ENCODE results near the gene CXCL11. TPM values are rescaled to one million over a fixed set of nuclear protein-coding genes. Genes with fewer than 3 reads are reported as not detected.

CXCL11 gene
- total RNA-seq, 1 experiment from 2014 or later: not detected

- Histone ChIP-seq H3K9me3 (no peaks in the 10 kb centered on the region), H3K36me3 (ENCODE audit: control insufficient read depth, insufficient read depth, low read length) (no peaks in the 10 kb centered on the region), H3K27me3 (replicated peaks; ENCODE audit: control insufficient read depth, insufficient read depth, low read length) (no peaks in the 10 kb centered on the region), H3K4me1 (peaks cover 11% of the 10 kb centered on the region), H3K4me3 (ENCODE audit: low read depth, low read length) (no peak overlapping the region)
- H3K36me3 Mint-ChIP-seq (ENCODE audit: insufficient read depth, unreplicated experiment): no peaks in the 10 kb centered on the region
- DNase-seq: no peak
- H3K4me3 Mint-ChIP-seq (ENCODE audit: unreplicated experiment): no peak overlapping the region
- TF ChIP-seq CTCF (IDR thresholded peaks at IDR 0.05; ENCODE audit: insufficient read depth in 1 of 2, low read depth in 1 of 2, low read length in 1 of 2, severe bottlenecking in 1 of 2, unreplicated experiment in 1 of 2): no peak
- peaks cover 15% of the 10 kb centered on the region for H3K4me1 Mint-ChIP-seq (ENCODE audit: low read depth, unreplicated experiment)
- ChIA-PET CTCF (no interaction called here), POLR2A (no interaction called here)
- H3K27ac Mint-ChIP-seq (ENCODE audit: unreplicated experiment): no peak overlapping the region
- no TSS peak for BruUV-seq (replicated peaks)
- peaks cover 9% of the 10 kb centered on the region for H3K9me3 Mint-ChIP-seq (ENCODE audit: unreplicated experiment)
- H3K27me3 Mint-ChIP-seq (ENCODE audit: insufficient read depth, unreplicated experiment): no peaks in the 10 kb centered on the region
- intact Hi-C loops (cut with micrococcal nuclease; ENCODE audit: unreplicated experiment): no loop called here
These were observed 37.9 kb downstream of the CXCL11 start for GRCh38 chr4:75997946-75998345.

GRCh38 chr4:75997081-75997480 is 38.8 kb downstream of the CXCL11 start:
- ChIA-PET POLR2A (no interaction called here), CTCF (interaction anchor here (1.7 to 2.4 kb wide), 2 partner anchors 65 to 90 kb away, joined by 5 to 23 read pairs; no protein-coding TSS in a partner anchor)
- Histone ChIP-seq H3K4me3 (ENCODE audit: low read depth, low read length) (no peak overlapping the region), H3K9me3 (no peaks in the 10 kb centered on the region), H3K36me3 (ENCODE audit: control insufficient read depth, insufficient read depth, low read length) (no peaks in the 10 kb centered on the region), H3K4me1 (peaks cover 10% of the 10 kb centered on the region), H3K27me3 (replicated peaks; ENCODE audit: control insufficient read depth, insufficient read depth, low read length) (no peaks in the 10 kb centered on the region)
- H3K9me3 Mint-ChIP-seq (ENCODE audit: unreplicated experiment): peaks cover under 1% of the 10 kb centered on the region
- no TSS peak for BruUV-seq (replicated peaks)
- no peak overlapping the region for H3K27ac Mint-ChIP-seq (ENCODE audit: unreplicated experiment)
- no peak for TF ChIP-seq CTCF (IDR thresholded peaks at IDR 0.05; ENCODE audit: insufficient read depth in 1 of 2, low read depth in 1 of 2, low read length in 1 of 2, severe bottlenecking in 1 of 2, unreplicated experiment in 1 of 2)
- H3K27me3 Mint-ChIP-seq (ENCODE audit: insufficient read depth, unreplicated experiment): no peaks in the 10 kb centered on the region
- no peak for DNase-seq
- intact Hi-C loops (cut with micrococcal nuclease; ENCODE audit: unreplicated experiment): no loop called here
- peaks cover 9% of the 10 kb centered on the region for H3K4me1 Mint-ChIP-seq (ENCODE audit: low read depth, unreplicated experiment)
- no peaks in the 10 kb centered on the region for H3K36me3 Mint-ChIP-seq (ENCODE audit: insufficient read depth, unreplicated experiment)
- no peak overlapping the region for H3K4me3 Mint-ChIP-seq (ENCODE audit: unreplicated experiment)

- Histone ChIP-seq H3K36me3 (ENCODE audit: control insufficient read depth, insufficient read depth, low read length) (no peaks in the 10 kb centered on the region), H3K4me1 (0 out of 2 replicates have a peak, but pooled peaks cover 3% of the 10 kb centered on the region), H3K4me3 (ENCODE audit: low read depth, low read length) (no peak overlapping the region), H3K27me3 (replicated peaks; ENCODE audit: control insufficient read depth, insufficient read depth, low read length) (no peaks in the 10 kb centered on the region), H3K9me3 (no peaks in the 10 kb centered on the region)
- Mint-ChIP-seq H3K4me1 (ENCODE audit: low read depth, unreplicated experiment) (peaks cover 9% of the 10 kb centered on the region), H3K4me3 (ENCODE audit: unreplicated experiment) (no peak overlapping the region), H3K36me3 (ENCODE audit: insufficient read depth, unreplicated experiment) (no peaks in the 10 kb centered on the region), H3K9me3 (ENCODE audit: unreplicated experiment) (no peaks in the 10 kb centered on the region), H3K27me3 (ENCODE audit: insufficient read depth, unreplicated experiment) (no peaks in the 10 kb centered on the region), H3K27ac (ENCODE audit: unreplicated experiment) (no peak overlapping the region)
- no TSS peak for BruUV-seq (replicated peaks)
- CTCF ChIA-PET: interaction anchor here (0.6 to 2.4 kb wide), 12 partner anchors 58 to 1423 kb away, joined by 3 to 23 read pairs (median 4); partner anchors contain the start of genes ART3 and NUP54
- POLR2A ChIA-PET: interaction anchor here (1.0 kb wide), 1 partner anchor 271 kb away, joined by 3 read pairs; the partner anchor contains the start of gene USO1
- TF ChIP-seq CTCF (IDR thresholded peaks at IDR 0.05; ENCODE audit: insufficient read depth in 1 of 2, low read depth in 1 of 2, low read length in 1 of 2, severe bottlenecking in 1 of 2, unreplicated experiment in 1 of 2): peak; percentile 48 to 54
- DNase-seq: peak in 1 of 2 experiments; percentile 49
- intact Hi-C loops (cut with micrococcal nuclease; ENCODE audit: unreplicated experiment): loop anchor here (1.0 kb wide), 2 partner anchors 72 to 92 kb away; no protein-coding TSS in a partner anchor
These were observed 40.1 kb downstream of the CXCL11 start for GRCh38 chr4:75995727-75996126.

Data from Caco-2 (cell line).